Hepatocyte (in vitro differentiated cells): ENCODE results near the gene SERPINH1. TPM values are rescaled to one million over a fixed set of nuclear protein-coding genes. Genes with fewer than 3 reads are reported as not detected.

Source experiments
- DNase-seq: peaks from one replicate; pipeline ENCODE4 v3.0.0-alpha.2; 2016; ENCODE audit warnings: low spot score
- H2AFZ ChIP-seq: fragments of 200-600 bp; sonication (generic); 2 replicates; pipeline ENCODE4 v1.6.0; 2016; ENCODE audit warnings: antibody characterized with exemption, mild to moderate bottlenecking
- H3K27ac ChIP-seq: fragments of 200-600 bp; sonication (generic); 2 replicates; pipeline ENCODE4 v1.5.1; 2016; ENCODE audit warnings: mild to moderate bottlenecking
- H3K27me3 ChIP-seq: fragments of 200-600 bp; sonication (generic); 2 replicates; pipeline ENCODE4 v1.6.1; 2016
- H3K36me3 ChIP-seq: fragments of 200-600 bp; sonication (generic); replicated peaks from 2 replicates; pipeline ENCODE4 v1.5.1; 2016; ENCODE audit warnings: low read depth; ENCODE audit not compliant: insufficient read depth
- H3K4me1 ChIP-seq: fragments of 200-600 bp; sonication (generic); 2 replicates; pipeline ENCODE4 v1.5.1; 2016; ENCODE audit warnings: mild to moderate bottlenecking, moderate library complexity; ENCODE audit not compliant: insufficient read depth
- H3K4me2 ChIP-seq: fragments of 200-600 bp; sonication (generic); 2 replicates; pipeline ENCODE4 v1.6.0; 2016
- H3K4me3 ChIP-seq: fragments of 200-600 bp; sonication (generic); 2 replicates; pipeline ENCODE4 v1.5.1; 2016; ENCODE audit warnings: mild to moderate bottlenecking
- H3K79me2 ChIP-seq: fragments of 200-600 bp; sonication (generic); 2 replicates; pipeline ENCODE4 v1.6.0; 2017; ENCODE audit warnings: mild to moderate bottlenecking
- H3K9me2 ChIP-seq: fragments of 200-600 bp; sonication (generic); replicated peaks from 2 replicates; pipeline ENCODE4 v1.6.0; 2017; ENCODE audit warnings: mild to moderate bottlenecking; ENCODE audit not compliant: insufficient read depth
- H3K9me3 ChIP-seq: fragments of 200-600 bp; sonication (generic); 2 replicates; pipeline ENCODE4 v1.5.1; 2016; ENCODE audit warnings: low read depth, mild to moderate bottlenecking
- H4K20me1 ChIP-seq: fragments of 200-600 bp; sonication (generic); 2 replicates; pipeline ENCODE4 v1.6.0; 2016; ENCODE audit warnings: mild to moderate bottlenecking; ENCODE audit not compliant: insufficient read depth, poor library complexity, severe bottlenecking
- CTCF ChIP-seq: fragments of 200-600 bp; sonication (generic); IDR thresholded peaks from 2 replicates; pipeline ENCODE4 v1.5.1; 2016; ENCODE audit warnings: antibody characterized with exemption, mild to moderate bottlenecking; ENCODE audit not compliant: poor library complexity
- EZH2 ChIP-seq: fragments of 200-600 bp; sonication (generic); IDR thresholded peaks from 2 replicates; pipeline ENCODE4 v1.6.1; 2016; ENCODE audit warnings: antibody characterized with exemption, mild to moderate bottlenecking, borderline replicate concordance
- EZH2phosphoT487 ChIP-seq: fragments of 200-600 bp; sonication (generic); IDR thresholded peaks from one replicate; pipeline ENCODE4 v1.6.1; 2018; ENCODE audit warnings: antibody characterized with exemption, mild to moderate bottlenecking, low read depth, moderate library complexity; ENCODE audit not compliant: unreplicated experiment, severe bottlenecking
- WGBS: methylation state at CpG from one replicate; pipeline ENCODE4 v1.1.6; 2016; ENCODE audit warnings: low lambda C conversion rate; ENCODE audit errors: missing lambda C conversion rate; 5-methylcytosine and 5-hydroxymethylcytosine counted together
- polyA plus RNA-seq: library from polyadenylated mRNA; unstranded; fragments of >200 nt; fragmentation: Nextera tagmentation; extraction: Ambion mirVana; gene quantifications from 2 replicates; pipeline ENCODE4 v1.2.1, GENCODE V29; 2016
- total RNA-seq: library from RNA; depleted of rRNA; stranded (reverse); fragments of >200 nt; gene quantifications from 2 replicates; pipeline ENCODE4 v1.2.3, GENCODE V29; 2014

SERPINH1 gene
- total and polyA plus RNA-seq, 2 experiments from 2014 or later, result 479 to 805 TPM

GRCh38 chr11:75548595-75549272 lies 13.3 kb upstream of the SERPINH1 start:
- Histone ChIP-seq H4K20me1 (no peaks in the 10 kb centered on the region), H3K27me3 (no peaks in the 10 kb centered on the region), H2AFZ (no peak overlapping the region), H3K9me3 (no peaks in the 10 kb centered on the region), H3K27ac (no peak overlapping the region), H3K79me2 (no peaks in the 10 kb centered on the region), H3K4me3 (no peak overlapping the region), H3K4me2 (no peak overlapping the region), H3K4me1 (peaks cover 7% of the 10 kb centered on the region), H3K9me2 (no peaks in the 10 kb centered on the region), H3K36me3 (no peaks in the 10 kb centered on the region)
- no peak for DNase-seq
- TF ChIP-seq CTCF, result no peak
- TF ChIP-seq EZH2phosphoT487, result no peak
- TF ChIP-seq EZH2, result no peak
- 95% methylated on average over 8 of the region's 8 CpGs for WGBS

GRCh38 chr11:75549370-75549958 lies 12.6 kb upstream of the SERPINH1 start:
- DNase-seq, result no peak
- Histone ChIP-seq H2AFZ (no peak overlapping the region), H3K79me2 (no peaks in the 10 kb centered on the region), H3K9me3 (no peaks in the 10 kb centered on the region), H3K27ac (no peak overlapping the region), H3K4me2 (no peak overlapping the region), H3K9me2 (no peaks in the 10 kb centered on the region), H3K27me3 (no peaks in the 10 kb centered on the region), H4K20me1 (no peaks in the 10 kb centered on the region), H3K36me3 (no peaks in the 10 kb centered on the region), H3K4me1 (peaks cover 11% of the 10 kb centered on the region), H3K4me3 (no peak overlapping the region)
- WGBS, result 93% methylated on average over 5 of the region's 5 CpGs
- TF ChIP-seq CTCF, result no peak
- no peak for TF ChIP-seq EZH2
- no peak for TF ChIP-seq EZH2phosphoT487

- H3K27me3 ChIP-seq, result no peaks in the 10 kb centered on the region
- no peak for DNase-seq
- H3K4me1 ChIP-seq, result peaks cover 21% of the 10 kb centered on the region
- 90% methylated on average over 6 of the region's 6 CpGs for WGBS
- no peak overlapping the region for H3K4me3 ChIP-seq
- H3K79me2 ChIP-seq, result no peaks in the 10 kb centered on the region
- H3K9me2 ChIP-seq, result no peaks in the 10 kb centered on the region
- no peak overlapping the region for H3K27ac ChIP-seq
- H4K20me1 ChIP-seq, result no peaks in the 10 kb centered on the region
- no peak overlapping the region for H3K4me2 ChIP-seq
- H3K9me3 ChIP-seq, result no peaks in the 10 kb centered on the region
- H3K36me3 ChIP-seq, result no peaks in the 10 kb centered on the region
- H2AFZ ChIP-seq, result no peak overlapping the region
- no peak for TF ChIP-seq EZH2phosphoT487
- TF ChIP-seq EZH2, result no peak
- no peak for TF ChIP-seq CTCF
These were observed 8.9 kb upstream of the SERPINH1 start for GRCh38 chr11:75553182-75553581.
